Activated naive CD8-positive, alpha-beta T cell treated with anti-CD3 and anti-CD28 coated beads, Interleukin-2, amount 50 U/mL, for 16 hours (primary cell): Measurements from ENCODE around the gene STRIP2.
"Not testable (repeated sequence)": the region's sequence is repeated elsewhere in the genome, so short reads cannot be mapped to it uniquely, and the experiment has no call there.

Source experiments
- DNase-seq: peaks from one replicate; pipeline ENCODE4 v3.0.0-alpha.2; 2020; ENCODE audit warnings: low read depth, low spot score

STRIP2 gene

GRCh38 chr7:129433847-129434674 lies at the start of gene STRIP2:
Gene STRIP2, plus strand, starts transcription at chr7:129434432. Its CDS starts 41 bp downstream, at chr7:129434473.
- DNase-seq = peak; percentile 77

GRCh38 chr7:129385116-129385515 lies 49.1 kb upstream of the STRIP2 start:
- DNase-seq = no peak

- DNase-seq = no peak
These were observed 48.6 kb upstream of the STRIP2 start for GRCh38 chr7:129385598-129385997.

GRCh38 chr7:129386506-129386905 lies 47.7 kb upstream of the STRIP2 start:
- DNase-seq = no peak

GRCh38 chr7:129387537-129387936 lies 46.7 kb upstream of the STRIP2 start:
- no peak for DNase-seq

GRCh38 chr7:129388333-129389098 lies 45.7 kb upstream of the STRIP2 start:
- no peak for DNase-seq

GRCh38 chr7:129389829-129390228 lies 44.4 kb upstream of the STRIP2 start:
- DNase-seq = no peak

- no peak for DNase-seq
These were observed 43.9 kb upstream of the STRIP2 start for GRCh38 chr7:129390314-129390713.

- DNase-seq = no peak
These were observed 42.6 kb upstream of the STRIP2 start for GRCh38 chr7:129391546-129392171.

- no peak for DNase-seq
These were observed 41.0 kb upstream of the STRIP2 start for GRCh38 chr7:129393255-129393654.

- no peak for DNase-seq
These were observed 40.1 kb upstream of the STRIP2 start for GRCh38 chr7:129394101-129394500.

GRCh38 chr7:129394982-129395914 lies 39.0 kb upstream of the STRIP2 start:
- DNase-seq = no peak

- no peak for DNase-seq
These were observed 32.8 kb upstream of the STRIP2 start for GRCh38 chr7:129401228-129401966.

- DNase-seq = no peak
These were observed 32.0 kb upstream of the STRIP2 start for GRCh38 chr7:129401967-129402860.

- no peak for DNase-seq
These were observed 28.7 kb upstream of the STRIP2 start for GRCh38 chr7:129405527-129405926.

- DNase-seq = not testable (repeated sequence)
These were observed 24.0 kb upstream of the STRIP2 start for GRCh38 chr7:129410238-129410637.

- DNase-seq = no peak
These were observed 21.7 kb upstream of the STRIP2 start for GRCh38 chr7:129412501-129412900.

- DNase-seq = no peak
These were observed 17.2 kb upstream of the STRIP2 start for GRCh38 chr7:129417073-129417472.

- DNase-seq = no peak
These were observed 12.4 kb upstream of the STRIP2 start for GRCh38 chr7:129421717-129422250.
